OCI-LY1 (cell line): Measurements from ENCODE around the gene CPHXL2.

ENCODE experiments used
- H2AFZ ChIP-seq: fragments of 200-600 bp; sonication (generic), shearing (Covaris generic); 2 replicates; pipeline ENCODE4 v1.6.0; 2014; ENCODE audit warnings: antibody characterized with exemption, mild to moderate bottlenecking, low read length
- H3F3A ChIP-seq: fragments of 200-600 bp; sonication (generic), shearing (Covaris generic); 2 replicates; pipeline ENCODE4 v1.6.0; 2014; ENCODE audit warnings: mild to moderate bottlenecking, antibody characterized with exemption, low read length, moderate library complexity; ENCODE audit not compliant: insufficient read depth
- H3K27ac ChIP-seq: fragments of 200-600 bp; sonication (generic); 2 replicates; pipeline ENCODE4 v1.5.1; 2014; ENCODE audit warnings: low read length, mixed run types, mild to moderate bottlenecking, low read depth; ENCODE audit not compliant: poor library complexity, severe bottlenecking
- H3K27me3 ChIP-seq: fragments of 200-600 bp; sonication (generic); 2 replicates; pipeline ENCODE4 v1.6.0; 2014; ENCODE audit warnings: antibody characterized with exemption, mild to moderate bottlenecking, low read length, moderate library complexity; ENCODE audit not compliant: insufficient read depth
- H3K36me3 ChIP-seq: fragments of 200-600 bp; sonication (generic); 2 replicates; pipeline ENCODE4 v1.6.1; 2014; ENCODE audit warnings: mild to moderate bottlenecking, antibody characterized with exemption, low read length, moderate library complexity, mixed read lengths; ENCODE audit not compliant: insufficient read depth
- H3K4me1 ChIP-seq: fragments of 200-600 bp; sonication (generic); 2 replicates; pipeline ENCODE4 v1.5.1; 2014; ENCODE audit warnings: mild to moderate bottlenecking, low read length, moderate library complexity; ENCODE audit not compliant: insufficient read depth, severe bottlenecking
- H3K4me2 ChIP-seq: fragments of 200-600 bp; sonication (generic), shearing (Covaris generic); 2 replicates; pipeline ENCODE4 v1.6.1; 2014; ENCODE audit warnings: low read length
- H3K4me3 ChIP-seq: fragments of 200-600 bp; sonication (generic); 2 replicates; pipeline ENCODE4 v1.5.1; 2014; ENCODE audit warnings: low read length, low read depth, mild to moderate bottlenecking, mixed read lengths; ENCODE audit not compliant: poor library complexity, severe bottlenecking
- H3K79me2 ChIP-seq: fragments of 200-600 bp; shearing (Covaris generic); 2 replicates; pipeline ENCODE4 v1.6.1; 2016; ENCODE audit warnings: mixed run types, low read length, mixed read lengths; ENCODE audit not compliant: insufficient read depth
- H3K9ac ChIP-seq: fragments of 200-600 bp; sonication (generic), shearing (Covaris generic); 2 replicates; pipeline ENCODE4 v1.6.1; 2014; ENCODE audit warnings: mild to moderate bottlenecking, low read length, mixed read lengths
- H3K9me2 ChIP-seq: fragments of 200-600 bp; sonication (generic), shearing (Covaris generic); 2 replicates; pipeline ENCODE4 v1.6.1; 2014; ENCODE audit warnings: low read depth, mild to moderate bottlenecking, low read length, mixed read lengths
- H3K9me3 ChIP-seq: fragments of 200-600 bp; shearing (Covaris generic); 2 replicates; pipeline ENCODE4 v1.6.1; 2014; ENCODE audit warnings: low read length, mixed read lengths
- H4K20me1 ChIP-seq: fragments of 200-600 bp; sonication (generic), shearing (Covaris generic); 2 replicates; pipeline ENCODE4 v1.6.0; 2016; ENCODE audit warnings: mild to moderate bottlenecking, low read length; ENCODE audit not compliant: insufficient read depth
- CTCF ChIP-seq: fragments of 200-600 bp; sonication (generic), shearing (Covaris generic); IDR thresholded peaks from 2 replicates; pipeline ENCODE4 v1.5.1; 2017; ENCODE audit warnings: mild to moderate bottlenecking, antibody characterized with exemption, low read length, moderate library complexity, mixed read lengths
- EZH2 ChIP-seq: fragments of 200-600 bp; sonication (generic), shearing (Covaris generic); IDR thresholded peaks from 2 replicates; pipeline ENCODE4 v1.8.0; 2017; ENCODE audit warnings: borderline replicate concordance, mixed run types, mild to moderate bottlenecking, antibody characterized with exemption, low read length, moderate library complexity, mixed read lengths

Gene CPHXL2

GRCh38 chr16:75618780-75619179 is 58.0 kb downstream of the CPHXL2 start:
- H2AFZ ChIP-seq, result no peak overlapping the region
- peaks cover 66% of the 10 kb centered on the region for H3K36me3 ChIP-seq
- H3K4me3 ChIP-seq, result no peak overlapping the region
- no peak overlapping the region for H3K27ac ChIP-seq
- no peaks in the 10 kb centered on the region for H3K9me2 ChIP-seq
- no peaks in the 10 kb centered on the region for H3F3A ChIP-seq
- no peaks in the 10 kb centered on the region for H4K20me1 ChIP-seq
- no peak overlapping the region for H3K9ac ChIP-seq
- no peak overlapping the region for H3K4me2 ChIP-seq
- peaks cover 6% of the 10 kb centered on the region; the same call in 1 of the 2 replicates for H3K79me2 ChIP-seq
- H3K9me3 ChIP-seq, result no peaks in the 10 kb centered on the region
- H3K4me1 ChIP-seq, result peaks cover 23% of the 10 kb centered on the region
- no peaks in the 10 kb centered on the region for H3K27me3 ChIP-seq
- TF ChIP-seq CTCF, result no peak
- TF ChIP-seq EZH2, result no peak

- peaks cover 83% of the 10 kb centered on the region for H3K36me3 ChIP-seq
- TF ChIP-seq EZH2, result no peak
- no peak for TF ChIP-seq CTCF
Observed at GRCh38 chr16:75617121-75617520, 59.7 kb downstream of the CPHXL2 start.

GRCh38 chr16:75616521-75617010 is 60.2 kb downstream of the CPHXL2 start:
- Histone ChIP-seq H3K27me3 (no peaks in the 10 kb centered on the region), H3K4me2 (no peak overlapping the region), H3K36me3 (peaks cover 88% of the 10 kb centered on the region)

More at GRCh38 chr16:75617121-75617520, 59.7 kb downstream of the CPHXL2 start:
- Histone ChIP-seq H3K4me2 (no peak overlapping the region), H3K79me2 (no peaks in the 10 kb centered on the region), H3K27ac (no peak overlapping the region), H2AFZ (no peak overlapping the region), H3K4me3 (no peak overlapping the region), H3F3A (no peaks in the 10 kb centered on the region), H3K9me3 (no peaks in the 10 kb centered on the region), H3K4me1 (peaks cover 15% of the 10 kb centered on the region), H4K20me1 (no peaks in the 10 kb centered on the region), H3K27me3 (no peaks in the 10 kb centered on the region), H3K9ac (no peak overlapping the region), H3K9me2 (no peaks in the 10 kb centered on the region)

More at GRCh38 chr16:75616521-75617010, 60.2 kb downstream of the CPHXL2 start:
- Histone ChIP-seq H3K9ac (no peak overlapping the region), H3F3A (no peaks in the 10 kb centered on the region), H4K20me1 (no peaks in the 10 kb centered on the region), H3K9me2 (no peaks in the 10 kb centered on the region), H3K4me3 (no peak overlapping the region), H3K9me3 (no peaks in the 10 kb centered on the region), H3K4me1 (peaks cover 9% of the 10 kb centered on the region), H3K79me2 (no peaks in the 10 kb centered on the region), H3K27ac (no peak overlapping the region), H2AFZ (no peak overlapping the region)
- TF ChIP-seq EZH2, result no peak
- no peak for TF ChIP-seq CTCF
